SK-N-SH treated with all-trans-retinoic acid at 6 μM for 48 hours (cell line): ENCODE results near the gene CNTN4.

Experiments
- ARNTL ChIP-seq: fragments of 450-650 bp; formaldehyde crosslinking; IDR thresholded peaks from 2 replicates; pipeline ENCODE4 v1.5.0; 2020; ENCODE audit warnings: low read depth, mild to moderate bottlenecking, moderate library complexity, borderline replicate concordance
- TCF4 ChIP-seq: fragments of 250-450 bp; sonication (Bioruptor Pico); IDR thresholded peaks from 2 replicates; pipeline ENCODE4 v1.8.0; 2021; ENCODE audit warnings: mild to moderate bottlenecking, moderate library complexity, borderline replicate concordance
- TOX ChIP-seq: fragments of 250-450 bp; sonication (Bioruptor Pico); IDR thresholded peaks from 2 replicates; pipeline ENCODE4 v1.8.0; 2021; ENCODE audit warnings: mild to moderate bottlenecking, moderate library complexity, borderline replicate concordance
- ZFP3 ChIP-seq: fragments of 250-450 bp; sonication (Bioruptor Pico); IDR thresholded peaks from 2 replicates; pipeline ENCODE4 v1.5.0; 2020; ENCODE audit warnings: mild to moderate bottlenecking, moderate library complexity
- ZFP30 ChIP-seq: fragments of 450-650 bp; formaldehyde crosslinking; IDR thresholded peaks from 2 replicates; pipeline ENCODE4 v1.5.0; 2022; ENCODE audit warnings: mild to moderate bottlenecking, moderate library complexity
- ZNF565 ChIP-seq: fragments of 450-650 bp; formaldehyde crosslinking; conservative IDR thresholded peaks from 2 replicates; pipeline ENCODE4 v1.5.0; 2020; ENCODE audit warnings: low read depth, mild to moderate bottlenecking, moderate library complexity
- ZNF70 ChIP-seq: fragments of 450-650 bp; formaldehyde crosslinking; IDR thresholded peaks from 2 replicates; pipeline ENCODE4 v1.5.0; 2020; ENCODE audit warnings: mild to moderate bottlenecking, moderate library complexity
- ZNF8 ChIP-seq: fragments of 450-650 bp; formaldehyde crosslinking; IDR thresholded peaks from 2 replicates; pipeline ENCODE4 v1.5.0; 2020; ENCODE audit warnings: mild to moderate bottlenecking, moderate library complexity
- TF ChIP-seq, protein P1 (sequence below): fragments of 250-450 bp; sonication (Bioruptor Pico); IDR thresholded peaks from 2 replicates; pipeline ENCODE4 v1.8.0; 2021; ENCODE audit warnings: low read depth, mild to moderate bottlenecking, moderate library complexity, borderline replicate concordance

DNA sequence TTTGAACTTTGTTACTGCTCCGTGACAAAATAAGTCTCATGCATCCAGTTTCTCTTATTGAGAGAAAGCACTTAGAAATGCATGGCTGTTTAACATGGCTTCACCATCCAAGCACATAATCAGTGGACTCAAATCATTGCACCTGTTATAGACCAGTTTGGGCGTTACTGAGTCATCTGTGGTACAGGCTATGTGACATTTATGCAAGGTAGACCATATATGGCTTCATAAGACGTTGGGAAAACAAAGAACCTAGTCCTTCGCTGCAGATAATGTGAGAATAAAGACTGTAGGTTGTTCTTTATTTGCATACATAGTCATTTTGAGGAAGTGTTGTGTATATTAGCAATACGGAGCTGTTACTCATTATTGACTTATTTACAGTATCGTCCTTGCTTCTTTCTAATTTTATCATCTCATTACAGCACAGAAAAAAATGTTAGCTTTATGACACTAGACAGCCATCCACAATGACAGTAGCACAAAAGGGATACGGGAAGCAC lies 636.8 kb downstream of the CNTN4 start:
- TF ChIP-seq ZFP3 (CRISPR knock-in tag): no peak
- TF ChIP-seq TCF4 (CRISPR knock-in tag): no peak
- TF ChIP-seq TOX: no peak
- no peak for TF ChIP-seq ZFP30 (CRISPR knock-in tag)
- TF ChIP-seq ARNTL: no peak
- TF ChIP-seq ZNF8 (CRISPR knock-in tag): no peak
- TF ChIP-seq ZNF70: no peak
- no peak for TF ChIP-seq ZNF565
- TF ChIP-seq, protein P1, sequence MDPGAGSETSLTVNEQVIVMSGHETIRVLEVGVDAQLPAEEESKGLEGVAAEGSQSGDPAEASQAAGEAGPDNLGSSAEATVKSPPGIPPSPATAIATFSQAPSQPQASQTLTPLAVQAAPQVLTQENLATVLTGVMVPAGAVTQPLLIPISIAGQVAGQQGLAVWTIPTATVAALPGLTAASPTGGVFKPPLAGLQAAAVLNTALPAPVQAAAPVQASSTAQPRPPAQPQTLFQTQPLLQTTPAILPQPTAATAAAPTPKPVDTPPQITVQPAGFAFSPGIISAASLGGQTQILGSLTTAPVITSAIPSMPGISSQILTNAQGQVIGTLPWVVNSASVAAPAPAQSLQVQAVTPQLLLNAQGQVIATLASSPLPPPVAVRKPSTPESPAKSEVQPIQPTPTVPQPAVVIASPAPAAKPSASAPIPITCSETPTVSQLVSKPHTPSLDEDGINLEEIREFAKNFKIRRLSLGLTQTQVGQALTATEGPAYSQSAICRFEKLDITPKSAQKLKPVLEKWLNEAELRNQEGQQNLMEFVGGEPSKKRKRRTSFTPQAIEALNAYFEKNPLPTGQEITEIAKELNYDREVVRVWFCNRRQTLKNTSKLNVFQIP (CRISPR knock-in tag): no peak
